ENCODE results near the gene GATA2. TPM values are rescaled to one million over a fixed set of nuclear protein-coding genes. Genes with fewer than 3 reads are reported as not detected.

GATA2 gene
- total and polyA plus RNA-seq, 2 experiments from 2014 or later = 23.8 to 34.0 TPM

GRCh38 chr3:128479558-128480086, 13.4 kb downstream of the GATA2 start:
- Histone ChIP-seq H3K9me3 (ENCODE audit: low read depth) (no peaks in the 10 kb centered on the region), H3K4me3 (no peak overlapping the region), H3K79me2 (ENCODE audit: insufficient read depth) (peaks cover 14% of the 10 kb centered on the region), H3K4me1 (ENCODE audit: insufficient read depth) (peaks cover 30% of the 10 kb centered on the region), H3K4me2 (ENCODE audit: unreplicated experiment) (no peak overlapping the region), H3K27me3 (replicated peaks; ENCODE audit: insufficient read depth) (no peaks in the 10 kb centered on the region), H3K9me2 (ENCODE audit: insufficient read depth) (no peaks in the 10 kb centered on the region), H3K27ac (no peak overlapping the region), H3F3A (ENCODE audit: insufficient read depth) (peaks cover 23% of the 10 kb centered on the region; the same call in 1 of the 2 replicates), H3K36me3 (ENCODE audit: low read depth) (peaks cover 13% of the 10 kb centered on the region; the same call in 1 of the 2 replicates), H2AFZ (no peak overlapping the region), H4K20me1 (ENCODE audit: insufficient read depth) (no peaks in the 10 kb centered on the region), H3K9ac (no peak overlapping the region)
- in situ Hi-C loops (cut with MboI) = no loop called here
- 80 to 87% methylated on average over 10 of the region's 10 CpGs for WGBS, 2 experiments (ENCODE audit: low coverage in 1 of 2, low lambda C conversion rate in 2 of 2, missing lambda C conversion rate in 2 of 2)
- TF ChIP-seq EZH2phosphoT487 (IDR thresholded peaks at IDR 0.05; ENCODE audit: insufficient read depth, low read depth) = no peak
- TF ChIP-seq EZH2 (IDR thresholded peaks at IDR 0.05; ENCODE audit: insufficient read depth, poor library complexity, severe bottlenecking) = no peak
- DNase-seq = no peak

DNA sequence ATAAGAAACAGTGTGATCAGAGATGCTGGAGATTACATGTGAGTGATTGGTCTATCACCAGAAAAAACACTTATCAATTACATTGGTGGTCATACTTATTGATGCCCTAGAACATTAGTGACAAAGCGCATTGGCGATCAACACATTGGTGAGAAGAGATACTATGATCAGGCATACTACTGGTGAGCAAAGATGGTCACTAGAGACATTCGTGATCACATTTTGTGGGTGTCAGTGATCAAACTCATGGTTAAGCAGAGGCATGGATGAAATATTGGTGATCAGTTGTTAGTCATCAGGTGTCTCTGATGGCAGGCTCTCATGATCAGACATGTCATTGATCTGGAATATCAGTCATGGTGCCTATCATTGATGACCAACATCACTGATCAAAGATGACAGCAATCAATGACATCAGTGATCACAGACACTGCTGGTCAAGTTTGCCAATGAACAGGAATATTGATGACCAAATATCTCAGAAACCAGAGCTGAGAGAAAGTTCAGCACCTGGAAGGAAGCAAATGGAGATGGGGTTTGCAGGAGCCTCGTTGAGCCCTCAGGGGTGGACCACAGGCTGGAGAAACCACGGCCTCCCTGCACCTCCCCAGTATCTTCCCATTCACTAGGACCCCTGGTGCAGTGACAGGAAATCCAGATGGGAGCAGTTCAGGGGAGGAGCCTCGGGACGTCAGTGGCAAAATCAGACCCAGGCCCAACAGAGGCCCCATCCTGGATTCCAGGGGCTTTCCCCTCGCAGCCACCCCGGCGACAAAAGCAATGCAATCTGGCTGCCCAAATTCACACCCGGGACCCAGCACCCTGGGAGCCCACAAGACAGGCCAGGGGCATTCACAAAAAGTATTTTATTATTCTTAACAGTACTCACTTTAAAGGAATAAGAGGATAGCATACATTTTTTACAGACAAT, 14.2 kb downstream of the GATA2 start:
- peaks cover 6% of the 10 kb centered on the region for H3K79me2 ChIP-seq (ENCODE audit: insufficient read depth)
- no peak overlapping the region for H2AFZ ChIP-seq
- H3F3A ChIP-seq (ENCODE audit: insufficient read depth) = peaks cover 15% of the 10 kb centered on the region; the same call in 1 of the 2 replicates
- no peak overlapping the region for H3K27ac ChIP-seq
- in situ Hi-C loops (cut with MboI) = no loop called here
- WGBS, 2 experiments (ENCODE audit: low coverage in 1 of 2, low lambda C conversion rate in 2 of 2, missing lambda C conversion rate in 2 of 2) = 49 to 57% methylated on average over 11 of the region's 11 CpGs
- no peak overlapping the region for H3K9ac ChIP-seq
- no peak overlapping the region for H3K4me3 ChIP-seq
- H3K27me3 ChIP-seq (replicated peaks; ENCODE audit: insufficient read depth) = 0 out of 2 replicates have a peak, but pooled peaks cover 3% of the 10 kb centered on the region
- TF ChIP-seq EZH2 (IDR thresholded peaks at IDR 0.05; ENCODE audit: insufficient read depth, poor library complexity, severe bottlenecking) (no peak), EZH2phosphoT487 (IDR thresholded peaks at IDR 0.05; ENCODE audit: insufficient read depth, low read depth) (no peak)
- H3K36me3 ChIP-seq (ENCODE audit: low read depth) = peaks cover 13% of the 10 kb centered on the region; the same call in 1 of the 2 replicates
- DNase-seq = no peak
- no peaks in the 10 kb centered on the region for H3K9me3 ChIP-seq (ENCODE audit: low read depth)
- no peaks in the 10 kb centered on the region for H3K9me2 ChIP-seq (ENCODE audit: insufficient read depth)
- H3K4me1 ChIP-seq (ENCODE audit: insufficient read depth) = peaks cover 22% of the 10 kb centered on the region
- no peak overlapping the region for H3K4me2 ChIP-seq (ENCODE audit: unreplicated experiment)
- H4K20me1 ChIP-seq (ENCODE audit: insufficient read depth) = no peaks in the 10 kb centered on the region

- H3K27ac ChIP-seq = no peak overlapping the region
- H2AFZ ChIP-seq = no peak overlapping the region
- peaks cover 1% of the 10 kb centered on the region for H3K4me1 ChIP-seq (ENCODE audit: insufficient read depth)
- peaks cover 13% of the 10 kb centered on the region; the same call in 1 of the 2 replicates for H3K36me3 ChIP-seq (ENCODE audit: low read depth)
- H3K4me2 ChIP-seq (ENCODE audit: unreplicated experiment) = no peak overlapping the region
- no peaks in the 10 kb centered on the region for H4K20me1 ChIP-seq (ENCODE audit: insufficient read depth)
- WGBS, 2 experiments (ENCODE audit: low coverage in 1 of 2, low lambda C conversion rate in 2 of 2, missing lambda C conversion rate in 2 of 2) = 78 to 83% methylated on average over 5 of the region's 5 CpGs
- TF ChIP-seq EZH2 (IDR thresholded peaks at IDR 0.05; ENCODE audit: insufficient read depth, poor library complexity, severe bottlenecking) (no peak), EZH2phosphoT487 (IDR thresholded peaks at IDR 0.05; ENCODE audit: insufficient read depth, low read depth) (no peak)
- H3K9ac ChIP-seq = no peak overlapping the region
- H3K27me3 ChIP-seq (replicated peaks; ENCODE audit: insufficient read depth) = 0 out of 2 replicates have a peak, but pooled peaks cover 5% of the 10 kb centered on the region
- H3K9me3 ChIP-seq (ENCODE audit: low read depth) = no peaks in the 10 kb centered on the region
- H3K9me2 ChIP-seq (ENCODE audit: insufficient read depth) = no peaks in the 10 kb centered on the region
- H3F3A ChIP-seq (ENCODE audit: insufficient read depth) = no peaks in the 10 kb centered on the region
- H3K79me2 ChIP-seq (ENCODE audit: insufficient read depth) = no peaks in the 10 kb centered on the region
- no peak overlapping the region for H3K4me3 ChIP-seq
- no peak for DNase-seq
- in situ Hi-C loops (cut with MboI) = no loop called here
These were observed 16.3 kb downstream of the GATA2 start for GRCh38 chr3:128476659-128477058.

GRCh38 chr3:128475355-128475754, 17.6 kb downstream of the GATA2 start:
- no peak overlapping the region for H3K9ac ChIP-seq
- no peaks in the 10 kb centered on the region for H3K79me2 ChIP-seq (ENCODE audit: insufficient read depth)
- no peak overlapping the region for H2AFZ ChIP-seq
- H3K9me3 ChIP-seq (ENCODE audit: low read depth) = no peaks in the 10 kb centered on the region
- H3K27ac ChIP-seq = no peak overlapping the region
- no peaks in the 10 kb centered on the region for H3K9me2 ChIP-seq (ENCODE audit: insufficient read depth)
- DNase-seq = no peak
- in situ Hi-C loops (cut with MboI) = no loop called here
- no peaks in the 10 kb centered on the region for H3F3A ChIP-seq (ENCODE audit: insufficient read depth)
- H3K4me1 ChIP-seq (ENCODE audit: insufficient read depth) = no peaks in the 10 kb centered on the region
- 70 to 75% methylated on average over 8 of the region's 8 CpGs for WGBS, 2 experiments (ENCODE audit: low coverage in 1 of 2, low lambda C conversion rate in 2 of 2, missing lambda C conversion rate in 2 of 2)
- H3K27me3 ChIP-seq (replicated peaks; ENCODE audit: insufficient read depth) = 0 out of 2 replicates have a peak, but pooled peaks cover 5% of the 10 kb centered on the region
- TF ChIP-seq EZH2phosphoT487 (IDR thresholded peaks at IDR 0.05; ENCODE audit: insufficient read depth, low read depth) (no peak), EZH2 (IDR thresholded peaks at IDR 0.05; ENCODE audit: insufficient read depth, poor library complexity, severe bottlenecking) (no peak)
- no peak overlapping the region for H3K4me2 ChIP-seq (ENCODE audit: unreplicated experiment)
- no peak overlapping the region for H3K4me3 ChIP-seq
- H4K20me1 ChIP-seq (ENCODE audit: insufficient read depth) = no peaks in the 10 kb centered on the region
- H3K36me3 ChIP-seq (ENCODE audit: low read depth) = peaks cover 9% of the 10 kb centered on the region; the same call in 1 of the 2 replicates
